ENCODE measurements around the gene ZCCHC7.
A peak's percentile ranks its signal among the peaks of the same experiment; 100 is the strongest.
"Not testable (repeated sequence)": the region's sequence is repeated elsewhere in the genome, so short reads cannot be mapped to it uniquely, and the experiment has no call there.

ZCCHC7 gene

DNA sequence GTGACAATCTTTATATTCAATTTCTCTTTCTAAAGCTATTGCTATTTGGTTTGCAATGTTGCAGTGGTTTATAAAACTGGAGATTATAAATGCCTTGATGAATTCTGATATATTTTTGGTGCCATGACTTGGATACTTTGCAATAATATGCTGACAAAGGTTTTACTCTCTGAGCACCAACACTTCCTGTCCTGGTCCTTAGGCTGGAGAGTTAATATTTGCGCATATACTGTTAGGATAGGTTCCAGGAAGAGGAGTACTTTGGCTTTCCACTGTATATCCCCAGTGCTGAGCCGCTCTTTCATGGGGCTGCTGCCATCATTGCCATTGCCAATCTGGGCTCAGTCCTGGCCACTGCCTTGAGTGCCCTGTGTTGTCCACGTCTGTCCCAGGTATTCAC is 139.6 kb downstream of the ZCCHC7 start:
- DNase-seq: no peak

DNA sequence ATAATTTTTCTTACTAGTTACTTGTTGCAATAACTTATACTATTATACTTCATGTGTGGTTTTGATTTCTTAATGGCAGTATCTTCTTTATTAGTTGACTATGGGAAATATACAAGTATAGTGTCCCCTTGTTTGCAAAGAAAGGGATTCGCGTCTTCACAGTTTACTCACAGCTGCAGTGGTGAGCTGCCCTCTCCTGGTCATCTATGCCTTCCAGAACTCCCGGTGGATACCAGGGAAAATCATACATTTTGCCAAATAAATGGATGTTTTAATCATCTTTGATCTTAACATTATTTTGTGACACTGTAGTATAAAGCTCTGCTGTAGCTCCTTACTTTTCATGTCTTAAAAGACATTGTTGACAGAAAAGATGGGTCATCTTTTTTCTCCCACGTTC is 142.0 kb downstream of the ZCCHC7 start:
- DNase-seq: no peak

DNA sequence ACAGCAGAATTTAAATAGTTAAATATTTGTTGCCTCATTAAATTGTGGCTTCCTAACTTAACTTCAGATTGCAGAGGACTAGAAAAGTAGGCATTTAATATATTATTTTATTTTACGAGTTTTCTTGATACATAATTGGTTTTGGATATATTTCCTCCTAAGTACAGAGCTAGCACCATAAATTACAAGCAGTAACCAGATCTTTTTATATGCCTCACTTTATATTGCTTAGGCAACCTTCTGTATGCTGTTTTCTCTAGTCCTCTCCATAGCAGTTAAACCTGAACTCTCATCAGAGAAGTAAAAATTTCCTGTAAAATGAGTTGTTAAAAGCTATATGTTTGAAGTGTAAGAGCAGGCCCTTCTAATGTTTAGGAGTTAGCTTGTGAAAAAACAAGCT is 144.2 kb downstream of the ZCCHC7 start:
- no peak for DNase-seq

DNA sequence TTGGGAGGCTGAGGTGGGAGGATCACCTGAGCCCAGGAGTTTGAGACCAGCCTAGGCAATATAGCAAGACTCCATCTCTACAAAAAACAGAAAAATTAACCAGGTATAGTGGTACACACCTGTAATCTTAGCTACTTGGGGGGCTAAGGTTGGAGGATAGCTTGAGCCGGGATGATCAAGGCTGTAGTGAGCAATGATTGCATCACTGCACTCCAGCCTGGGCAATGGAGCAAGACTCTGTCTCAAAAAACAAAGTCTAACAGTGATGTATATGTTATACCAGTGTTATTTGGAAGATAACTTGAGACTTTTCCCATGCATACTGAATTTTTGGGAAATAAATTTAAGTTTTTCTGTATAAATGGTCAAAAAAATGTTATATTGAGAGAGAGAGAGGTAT is 146.3 kb downstream of the ZCCHC7 start:
- no peak for DNase-seq

DNA sequence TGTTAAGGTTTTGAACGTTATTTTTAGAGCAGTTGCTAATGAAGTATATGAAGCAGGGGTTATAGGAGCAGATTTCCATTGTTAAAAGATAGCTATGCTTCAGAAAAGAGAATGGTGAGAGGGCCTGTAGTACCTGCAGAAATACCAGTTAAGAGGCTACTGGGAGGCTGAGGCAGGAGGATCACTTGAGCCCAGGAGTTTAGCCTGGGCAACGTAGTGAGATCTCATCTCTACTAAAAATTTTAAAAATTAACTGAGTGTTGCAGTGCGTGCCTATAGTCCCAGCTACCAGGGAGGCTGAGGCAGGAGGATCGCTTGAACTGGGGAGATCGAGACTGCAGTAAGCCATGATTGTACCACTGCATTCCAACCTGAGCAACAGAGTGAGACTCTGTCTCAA is 148.8 kb downstream of the ZCCHC7 start:
- no peak for DNase-seq

DNA sequence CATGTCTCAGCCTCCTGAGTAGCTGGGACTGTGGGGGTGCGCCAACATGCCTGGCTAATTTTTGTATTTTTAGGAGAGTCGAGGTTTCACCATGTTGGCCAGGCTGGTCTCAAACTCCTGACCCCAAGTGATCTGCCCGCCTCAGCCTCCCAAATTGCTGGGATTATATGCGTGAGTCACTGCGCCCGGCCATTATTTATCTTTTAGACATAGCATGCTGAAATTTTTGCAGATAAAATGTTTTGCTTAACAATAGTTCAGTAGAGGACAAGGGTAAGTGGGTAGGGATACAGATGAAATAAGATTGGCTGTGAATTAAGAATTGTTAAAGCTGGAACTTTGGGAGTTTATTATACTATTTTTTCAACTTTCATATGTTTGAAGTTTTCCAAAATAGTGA is 151.3 kb downstream of the ZCCHC7 start:
- no peak for DNase-seq

DNA sequence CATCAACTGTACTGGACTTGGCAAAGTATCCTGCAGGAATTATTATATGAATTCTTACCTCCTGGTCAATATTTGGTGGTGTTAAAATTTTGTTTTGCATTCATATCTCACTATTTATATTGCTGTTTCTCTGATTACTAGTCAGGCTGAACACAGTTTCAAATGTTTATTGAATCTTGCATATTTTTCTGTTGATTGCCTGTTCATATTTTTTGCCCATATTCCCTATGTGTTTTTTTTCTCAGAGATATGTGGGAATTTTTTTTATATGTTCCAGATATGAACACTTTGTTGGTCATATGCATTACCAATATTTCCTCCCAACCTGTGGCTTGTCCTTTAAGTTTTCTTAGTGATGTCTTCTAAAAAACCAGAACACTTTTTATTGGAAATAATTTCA is 153.2 kb downstream of the ZCCHC7 start:
- no peak for DNase-seq

DNA sequence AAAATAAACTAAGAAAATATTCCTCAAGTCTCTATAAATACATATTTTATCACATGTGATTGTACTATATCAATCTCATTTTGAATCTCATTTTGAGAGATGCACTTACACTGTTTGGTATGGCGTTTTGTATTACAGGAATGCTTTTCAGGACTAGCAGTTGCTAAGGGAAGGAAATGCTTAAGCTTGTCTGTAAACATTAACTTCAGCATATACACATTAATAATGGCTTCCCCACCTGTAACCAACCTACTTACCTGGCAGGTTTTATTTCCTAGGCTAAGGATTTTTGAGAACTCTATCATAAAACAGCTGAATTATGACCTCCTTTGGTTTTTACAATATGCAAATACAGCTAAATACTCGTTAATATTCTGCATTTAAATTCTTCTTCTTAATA is 161.2 kb downstream of the ZCCHC7 start:
- DNase-seq: no peak

DNA sequence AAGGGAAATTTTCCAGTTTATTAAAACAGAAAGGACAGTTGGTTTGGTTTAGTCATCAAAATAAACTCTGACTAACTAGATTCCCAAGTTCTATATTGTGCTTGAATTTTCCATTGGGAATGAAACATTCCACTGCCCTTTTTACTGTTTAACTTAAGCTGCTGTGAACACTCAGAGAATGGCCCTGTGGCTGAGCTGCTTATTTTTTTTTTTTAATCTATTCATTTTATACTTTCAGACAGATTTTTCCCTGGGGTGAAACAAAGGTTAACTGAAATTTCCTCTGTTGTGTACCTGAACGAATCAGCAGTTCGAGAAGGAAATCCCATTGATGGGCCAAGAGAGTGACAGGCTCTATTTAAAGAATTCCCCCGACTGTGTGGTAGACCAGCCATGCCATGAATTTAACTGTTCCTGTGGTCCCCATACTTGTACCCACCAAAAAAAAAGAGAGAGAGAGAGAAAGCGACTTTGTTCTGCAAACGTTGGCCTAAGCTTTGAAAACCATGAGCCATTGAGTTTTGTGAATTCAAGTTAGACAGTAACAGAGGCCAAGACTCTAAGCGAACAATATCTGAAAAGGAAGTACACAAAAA is 163.5 kb downstream of the ZCCHC7 start:
- DNase-seq: no peak

DNA sequence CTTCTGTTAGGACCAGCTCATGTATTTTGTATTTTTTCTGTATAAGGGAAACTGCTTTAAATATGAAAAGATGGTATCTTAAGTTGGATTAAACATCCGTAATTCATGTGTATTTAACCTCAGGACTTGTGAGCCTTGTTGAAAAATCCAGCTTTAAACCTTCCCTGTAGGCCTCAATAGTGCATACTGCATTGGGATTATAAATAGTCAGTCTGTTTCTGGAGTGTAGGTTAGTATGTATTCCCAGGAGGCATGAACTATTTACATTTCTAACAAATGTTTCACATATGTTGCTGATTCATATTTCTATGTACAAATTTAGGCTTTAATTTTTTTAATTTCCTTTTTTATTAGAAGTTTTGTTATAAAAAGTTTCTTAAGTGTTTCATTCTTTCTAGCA is 164.3 kb downstream of the ZCCHC7 start:
- no peak for DNase-seq

DNA sequence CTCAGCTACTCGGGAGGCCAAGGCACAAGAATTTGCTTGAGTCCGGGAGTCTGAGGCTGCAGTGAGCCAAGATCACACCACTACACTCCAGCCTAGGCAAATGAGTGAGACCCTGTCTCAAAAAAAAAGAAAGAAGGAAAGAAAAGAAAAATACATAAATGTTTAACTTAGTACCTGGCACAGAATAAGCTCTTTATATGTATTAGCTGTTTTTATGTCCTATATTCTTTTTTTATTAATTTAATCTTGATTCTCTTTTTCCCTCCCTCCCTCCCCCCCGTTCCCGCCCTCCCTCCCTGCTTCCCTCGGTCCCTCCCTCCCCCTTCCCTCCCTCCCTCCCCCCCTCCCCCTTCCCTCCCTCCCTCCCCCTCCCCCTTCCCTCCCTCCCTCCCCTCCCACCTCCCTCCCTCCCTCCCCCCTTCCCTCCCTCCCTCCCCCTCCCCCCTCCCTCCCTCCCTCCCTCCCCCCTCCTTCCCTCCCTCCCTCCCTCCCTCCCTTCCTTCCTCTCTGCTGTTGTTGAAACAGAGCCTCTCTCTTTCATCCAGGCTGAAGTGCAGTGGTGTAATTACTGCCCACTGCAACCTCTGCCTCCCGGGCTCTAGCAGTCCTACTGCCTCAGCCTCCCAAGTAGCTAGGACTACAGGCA is 166.3 kb downstream of the ZCCHC7 start:
- no peak for DNase-seq

DNA sequence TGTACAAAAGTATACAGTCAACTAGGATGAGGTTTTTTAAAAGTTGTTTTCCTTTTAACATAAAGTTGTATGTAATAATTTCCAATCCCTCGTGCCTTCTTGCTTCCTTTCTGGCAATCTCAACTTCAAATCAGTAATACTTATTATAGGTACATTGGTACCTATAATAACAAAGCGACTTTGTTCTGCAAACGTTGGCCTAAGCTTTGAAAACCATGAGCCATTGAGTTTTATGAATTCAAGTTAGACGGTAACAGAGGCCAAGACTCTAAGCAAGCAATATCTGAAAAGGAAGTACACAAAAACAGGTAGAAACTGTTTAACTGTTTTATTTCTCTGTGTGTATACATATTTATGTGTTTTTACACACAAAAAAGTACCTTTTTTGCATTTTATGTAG is 166.9 kb downstream of the ZCCHC7 start:
- DNase-seq: no peak

DNA sequence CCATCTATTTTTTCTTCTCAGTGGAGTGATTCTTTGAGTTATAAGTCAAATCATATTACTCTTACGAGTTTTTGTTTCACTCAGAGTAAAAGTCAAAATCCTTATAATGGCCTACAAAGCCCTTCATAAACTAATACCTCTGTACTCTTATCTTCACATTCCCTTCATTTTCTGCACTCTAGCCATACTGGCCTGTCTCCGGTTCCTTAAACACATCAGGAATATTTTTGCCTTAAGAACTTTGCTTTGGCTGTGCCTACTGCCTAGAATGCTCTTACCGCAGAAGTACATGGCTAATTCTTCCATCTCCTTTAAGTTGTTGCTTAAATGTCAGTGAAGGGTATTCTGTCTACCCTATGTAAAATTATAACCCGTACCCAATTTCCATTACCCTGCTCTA is 169.3 kb downstream of the ZCCHC7 start:
- no peak for DNase-seq

DNA sequence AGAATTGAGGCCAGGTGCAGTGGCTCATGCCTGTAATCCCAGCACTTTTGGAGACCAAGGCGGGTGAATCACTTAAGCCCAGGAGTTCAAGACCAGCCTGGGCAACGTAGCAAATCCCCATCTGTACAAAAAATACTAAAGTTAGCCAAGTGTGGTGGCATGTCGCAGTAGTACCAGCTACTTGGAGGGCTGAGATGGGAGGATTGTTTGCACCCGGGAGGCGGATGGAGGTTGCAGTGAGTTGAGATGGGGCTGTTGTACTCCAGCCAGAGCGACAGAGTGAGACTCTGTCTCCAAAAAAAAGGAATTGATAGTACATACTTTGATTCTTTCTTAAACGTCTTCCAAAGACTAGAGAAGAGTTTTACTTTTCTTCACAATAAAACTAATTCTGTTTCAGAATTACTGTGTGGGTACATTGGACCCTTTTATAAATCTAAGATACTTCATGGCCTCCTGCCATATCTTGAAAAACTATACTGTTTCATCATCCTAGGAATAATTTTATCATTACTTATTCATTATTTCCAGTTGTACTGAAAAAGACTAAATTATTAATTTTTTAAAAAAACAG is 170.1 kb downstream of the ZCCHC7 start:
- peak in 1 of 2 experiments; percentile 30 for DNase-seq

DNA sequence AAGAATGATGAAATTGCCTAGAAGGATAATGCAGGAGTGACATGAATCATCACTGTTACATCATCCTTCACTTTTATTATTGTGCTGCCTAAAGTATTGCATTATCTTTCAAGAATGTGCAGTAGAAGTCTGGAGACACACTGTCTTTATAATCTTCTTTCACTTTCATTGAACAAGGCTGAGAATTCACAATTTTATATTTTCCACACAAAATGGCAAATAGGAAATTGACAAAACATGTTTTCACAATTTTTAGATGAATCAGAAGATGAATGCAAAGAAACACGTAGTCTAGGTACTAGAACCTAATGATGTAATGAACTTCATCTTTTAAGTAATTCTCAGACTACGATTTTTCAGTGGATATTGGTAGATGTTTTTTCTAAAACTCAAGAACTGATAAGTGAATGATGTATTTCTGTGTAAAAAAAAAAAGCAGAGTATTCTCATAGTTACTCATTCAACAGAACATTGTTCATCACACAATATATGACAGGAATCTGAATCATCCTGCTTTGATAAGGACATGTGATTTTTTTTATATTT is 170.6 kb downstream of the ZCCHC7 start:
- DNase-seq: no peak

DNA sequence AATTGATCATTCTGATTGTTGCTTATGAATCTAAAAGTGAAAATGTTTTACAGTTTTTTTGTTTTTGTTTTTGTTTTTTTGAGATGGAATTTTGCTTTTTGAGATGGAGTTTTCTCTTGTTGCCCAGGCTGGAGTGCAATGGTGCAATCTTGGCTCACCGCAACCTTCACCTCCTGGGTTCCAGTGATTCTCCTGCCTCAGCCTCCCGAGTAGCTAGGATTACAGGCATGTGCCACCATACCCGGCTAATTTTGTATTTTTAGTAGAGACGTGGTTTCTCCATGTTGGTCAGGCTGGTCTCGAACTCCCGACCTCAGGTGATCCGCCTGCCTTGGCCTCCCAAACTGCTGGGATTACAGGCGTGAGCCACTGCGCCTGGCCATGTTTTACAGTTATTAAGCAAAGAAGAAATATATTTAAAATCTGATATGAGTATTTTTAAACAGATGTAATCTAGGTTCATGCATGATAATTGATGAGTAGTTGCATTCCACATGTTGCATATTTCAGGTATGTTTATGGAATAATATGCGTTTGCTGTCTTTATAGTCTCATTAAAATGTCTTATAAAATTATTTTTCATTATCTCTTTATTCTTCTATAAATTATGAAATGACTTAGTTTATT is 171.4 kb downstream of the ZCCHC7 start:
- DNase-seq: not testable (repeated sequence)

DNA sequence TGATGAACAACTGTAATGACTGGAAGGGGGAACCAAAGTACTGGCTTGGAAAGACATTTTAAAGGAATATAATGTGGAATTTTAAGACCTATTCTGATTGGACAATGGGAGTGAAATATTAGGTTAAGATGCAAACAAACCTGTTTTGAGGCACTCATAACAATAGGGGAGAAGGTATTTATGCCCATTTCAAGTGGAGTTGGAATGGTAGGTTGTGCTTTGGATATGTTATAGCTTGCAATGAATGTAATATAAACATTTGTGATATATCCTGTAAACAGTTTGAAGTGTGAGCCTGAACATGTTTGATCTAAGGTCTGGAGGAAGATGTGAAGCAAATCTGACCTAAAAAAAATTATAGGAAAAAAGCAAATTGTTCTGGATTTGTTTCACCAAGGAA is 172.5 kb downstream of the ZCCHC7 start:
- DNase-seq: no peak

DNA sequence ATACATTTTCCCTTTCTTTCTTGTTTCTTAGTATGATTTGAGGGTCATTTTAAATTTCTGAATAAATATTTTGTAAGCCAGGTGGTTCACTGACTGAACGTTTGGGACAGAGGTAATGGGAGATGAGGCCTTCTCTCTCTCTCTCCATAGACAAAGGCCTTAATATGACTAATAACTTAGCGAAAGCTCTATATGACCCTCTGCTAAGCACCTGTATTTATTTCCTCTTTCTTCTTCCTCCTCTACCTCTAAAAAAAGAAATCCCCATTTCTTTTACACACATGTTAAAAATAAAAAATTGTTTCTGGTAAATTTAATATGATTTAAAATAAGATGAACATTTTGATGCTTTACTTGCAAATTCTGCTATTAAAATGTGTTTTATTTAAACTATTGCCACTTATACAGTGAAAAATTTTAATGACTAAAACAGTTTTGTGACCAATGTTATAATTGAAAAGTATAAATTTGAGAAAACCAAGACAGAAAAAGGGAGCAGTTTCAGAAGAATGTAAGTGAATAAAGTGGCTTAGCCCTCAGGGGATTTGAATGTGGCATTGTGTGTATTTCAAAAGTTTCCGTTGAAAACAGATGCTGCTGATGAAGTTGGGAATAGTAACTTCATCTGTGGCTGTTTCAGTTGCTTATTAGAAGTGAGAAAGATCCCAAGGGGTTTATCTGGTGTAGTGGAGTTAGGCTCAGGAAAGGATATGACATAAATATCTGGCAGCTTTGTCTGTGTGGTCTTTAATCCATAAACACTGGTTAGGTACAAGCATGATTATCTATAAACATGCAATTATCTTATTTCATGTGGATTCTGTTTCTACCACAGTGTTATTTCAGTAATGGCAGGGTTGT is 173.5 kb downstream of the ZCCHC7 start:
- no peak for DNase-seq

DNA sequence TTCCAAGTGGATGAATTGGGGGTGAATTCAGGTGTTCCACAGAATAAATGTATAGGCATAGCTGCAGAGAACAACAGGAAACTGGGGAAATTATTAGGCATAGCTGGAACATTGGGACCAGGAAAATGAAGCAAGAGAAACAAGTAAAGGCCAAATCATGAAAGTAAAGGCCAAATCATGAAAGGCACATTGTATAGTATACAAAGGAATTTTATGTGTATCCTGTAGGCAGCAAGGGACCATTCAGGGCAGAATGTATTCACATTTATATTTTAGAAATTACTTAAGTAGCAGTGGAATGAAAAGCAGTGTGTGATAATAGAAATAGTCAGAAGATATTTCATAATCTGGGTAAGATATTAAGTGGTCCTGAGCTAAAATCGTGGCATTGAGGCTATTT is 174.8 kb downstream of the ZCCHC7 start:
- no peak for DNase-seq

DNA sequence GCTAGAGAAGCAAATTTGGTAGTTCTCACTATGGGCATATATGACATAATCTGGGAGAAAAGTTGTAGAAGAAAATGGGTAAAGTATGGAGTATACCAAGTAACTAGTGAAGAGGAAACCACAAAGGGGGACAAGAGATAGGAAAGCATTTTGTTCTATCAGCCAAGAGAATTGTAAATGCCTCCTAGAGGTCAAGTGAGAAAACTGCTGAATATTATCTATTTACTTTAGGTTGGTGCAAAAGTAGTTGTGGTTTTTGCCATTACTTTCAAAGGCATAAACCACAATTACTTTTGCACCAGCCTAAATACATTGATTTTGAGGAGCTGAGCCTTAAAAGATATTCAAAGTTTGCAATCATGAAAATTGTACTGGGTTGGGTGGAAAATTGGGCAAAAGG is 175.4 kb downstream of the ZCCHC7 start:
- no peak for DNase-seq

DNA sequence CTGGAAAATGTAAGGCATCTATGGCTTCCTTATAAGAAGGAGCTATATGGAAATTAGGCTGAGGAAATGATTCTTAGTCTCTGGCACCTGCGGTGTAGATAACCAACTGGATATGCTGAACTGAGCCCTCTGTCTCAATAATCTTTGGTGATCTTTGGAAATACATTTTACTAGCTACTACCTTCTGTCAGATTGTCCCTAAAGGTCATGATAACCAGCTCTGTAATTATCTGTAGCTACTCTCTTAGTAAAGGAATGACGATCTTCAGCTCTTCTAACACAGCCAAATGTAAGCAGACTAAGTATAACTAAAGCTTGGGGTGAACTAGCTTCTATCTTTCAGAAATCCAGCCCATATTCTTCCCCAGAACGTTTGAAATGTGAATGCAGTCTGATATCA is 177.2 kb downstream of the ZCCHC7 start:
- no peak for DNase-seq

DNA sequence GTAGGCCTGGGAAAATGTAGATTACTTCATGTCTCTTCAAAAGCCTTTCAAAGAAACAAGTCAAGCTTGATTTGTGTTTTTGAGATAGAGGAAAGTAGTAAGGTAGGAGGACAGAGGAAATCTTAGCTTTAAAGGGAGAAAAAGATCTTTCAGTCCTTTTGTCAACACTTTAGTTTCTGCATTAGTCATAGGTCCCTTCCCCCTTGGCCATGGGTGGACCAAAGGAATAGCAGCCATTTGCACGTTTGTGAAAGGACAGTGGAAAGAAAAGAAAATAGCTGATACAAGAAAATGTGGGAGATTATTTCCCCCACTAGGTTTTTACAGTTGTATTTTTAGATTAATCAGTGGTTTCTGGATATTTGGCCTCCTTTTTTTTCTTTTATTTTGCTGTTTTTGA is 180.2 kb downstream of the ZCCHC7 start:
- DNase-seq: no peak
